Measurements from ENCODE around the gene KMT2D.

DNA sequence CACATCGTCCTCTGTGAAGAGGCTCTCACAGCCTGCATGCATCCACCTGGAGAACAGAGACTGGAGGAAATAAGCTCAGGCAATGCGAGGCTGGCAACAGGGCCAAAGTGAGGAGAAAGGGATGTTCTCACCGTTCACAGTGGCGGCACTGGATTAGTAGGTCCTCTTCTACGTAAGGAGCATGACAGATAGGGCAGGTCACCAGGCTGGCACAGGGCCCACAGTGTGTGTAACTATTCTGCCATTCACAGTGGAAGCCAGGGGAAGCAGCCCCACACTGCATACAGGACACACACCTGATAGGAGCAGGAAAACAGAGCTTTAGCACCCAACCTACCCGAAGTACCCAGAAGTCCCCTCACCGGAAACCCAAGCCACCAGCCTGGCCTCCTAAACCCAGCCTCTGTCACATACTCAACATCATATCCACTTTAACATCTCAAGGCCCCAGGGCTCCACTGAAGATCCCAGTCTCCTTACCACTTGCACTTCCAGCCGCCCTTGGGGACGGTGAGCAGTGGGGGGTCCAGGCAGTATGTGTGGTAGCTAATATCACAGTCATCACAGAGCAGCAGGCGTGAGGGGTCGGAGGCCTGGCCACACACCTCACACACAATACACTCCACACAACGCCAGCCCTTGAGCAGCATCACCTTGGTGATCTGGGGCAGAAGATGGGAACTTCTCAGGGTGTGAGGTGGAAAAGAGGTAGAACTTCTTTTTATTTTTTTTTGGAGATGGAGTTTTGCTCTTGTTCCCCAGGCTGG lies 14.3 kb downstream of the KMT2D start:
- TF ChIP-seq CTBP1 (IDR thresholded peaks at IDR 0.05; ENCODE audit: borderline replicate concordance) (no peak), ELF4 (IDR thresholded peaks at IDR 0.05) (no peak), FOXA1 (IDR thresholded peaks at IDR 0.05) (no peak), FOXM1 (IDR thresholded peaks at IDR 0.05; ENCODE audit: borderline replicate concordance) (no peak), BHLHE40 (IDR thresholded peaks at IDR 0.05; ENCODE audit: borderline replicate concordance) (no peak), NFRKB (IDR thresholded peaks at IDR 0.05) (no peak), SP1 (IDR thresholded peaks at IDR 0.05) (no peak), HDGF (IDR thresholded peaks at IDR 0.05; ENCODE audit: borderline replicate concordance) (no peak), FOXK2 (IDR thresholded peaks at IDR 0.05) (no peak), SUZ12 (IDR thresholded peaks at IDR 0.05) (no peak), ARNT (IDR thresholded peaks at IDR 0.05) (no peak)
- TF ChIP-seq, protein P1, sequence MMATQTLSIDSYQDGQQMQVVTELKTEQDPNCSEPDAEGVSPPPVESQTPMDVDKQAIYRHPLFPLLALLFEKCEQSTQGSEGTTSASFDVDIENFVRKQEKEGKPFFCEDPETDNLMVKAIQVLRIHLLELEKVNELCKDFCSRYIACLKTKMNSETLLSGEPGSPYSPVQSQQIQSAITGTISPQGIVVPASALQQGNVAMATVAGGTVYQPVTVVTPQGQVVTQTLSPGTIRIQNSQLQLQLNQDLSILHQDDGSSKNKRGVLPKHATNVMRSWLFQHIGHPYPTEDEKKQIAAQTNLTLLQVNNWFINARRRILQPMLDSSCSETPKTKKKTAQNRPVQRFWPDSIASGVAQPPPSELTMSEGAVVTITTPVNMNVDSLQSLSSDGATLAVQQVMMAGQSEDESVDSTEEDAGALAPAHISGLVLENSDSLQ (IDR thresholded peaks at IDR 0.05): no peak

All from HEK293T (cell line).